Fibroblast of upper back skin (primary cell): ENCODE data around the gene USB1.

Source experiments
- DNase-seq: peaks from one replicate; pipeline ENCODE4 v3.0.0-alpha.2; 2013

Gene USB1

DNA sequence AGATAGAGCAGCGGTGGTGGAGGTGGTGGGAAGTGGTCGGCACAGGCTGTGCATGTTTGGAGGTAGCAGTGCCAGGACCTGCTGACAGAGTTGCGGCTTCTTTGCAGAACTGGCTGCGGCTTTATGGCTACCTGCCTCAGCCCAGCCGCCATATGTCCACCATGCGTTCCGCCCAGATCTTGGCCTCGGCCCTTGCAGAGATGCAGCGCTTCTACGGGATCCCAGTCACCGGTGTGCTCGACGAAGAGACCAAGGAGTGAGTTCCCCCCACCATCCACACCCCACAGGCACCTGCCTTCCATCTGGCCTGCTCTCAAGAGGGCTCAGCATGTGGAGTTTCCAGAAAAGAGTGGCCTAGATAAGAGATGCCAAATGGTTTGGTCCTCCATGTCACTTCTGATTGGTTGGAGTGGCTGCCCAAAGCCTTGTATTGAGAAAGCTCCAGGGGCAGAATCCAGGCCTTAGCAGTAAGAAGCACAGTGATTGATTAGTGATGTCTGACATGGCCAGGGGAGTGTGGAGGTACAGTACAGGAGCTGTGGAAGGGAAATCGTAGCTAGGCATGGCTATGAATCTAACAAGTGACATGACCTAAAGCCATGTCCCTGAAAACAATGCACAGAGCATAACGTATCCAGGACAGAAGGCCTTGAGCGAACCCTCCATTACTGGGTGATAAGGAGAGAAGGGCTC lies 36.3 kb downstream of the USB1 start:
- no peak for DNase-seq

DNA sequence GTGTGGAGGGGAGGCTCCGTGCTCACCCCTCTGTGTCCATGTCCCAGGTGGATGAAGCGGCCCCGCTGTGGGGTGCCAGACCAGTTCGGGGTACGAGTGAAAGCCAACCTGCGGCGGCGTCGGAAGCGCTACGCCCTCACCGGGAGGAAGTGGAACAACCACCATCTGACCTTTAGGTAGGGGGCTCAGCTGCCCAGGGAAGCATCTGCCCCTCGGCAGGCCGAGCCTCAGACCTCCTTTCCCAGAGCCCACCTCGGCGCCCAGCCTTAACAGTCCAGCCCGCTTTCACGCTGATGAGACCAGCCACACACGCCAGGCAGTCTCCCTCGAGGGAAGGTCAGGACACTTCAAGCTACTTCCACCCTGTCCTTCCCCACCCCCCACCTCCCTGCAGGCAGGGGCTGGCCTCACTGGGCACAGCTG lies 37.0 kb downstream of the USB1 start:
- DNase-seq, result no peak

DNA sequence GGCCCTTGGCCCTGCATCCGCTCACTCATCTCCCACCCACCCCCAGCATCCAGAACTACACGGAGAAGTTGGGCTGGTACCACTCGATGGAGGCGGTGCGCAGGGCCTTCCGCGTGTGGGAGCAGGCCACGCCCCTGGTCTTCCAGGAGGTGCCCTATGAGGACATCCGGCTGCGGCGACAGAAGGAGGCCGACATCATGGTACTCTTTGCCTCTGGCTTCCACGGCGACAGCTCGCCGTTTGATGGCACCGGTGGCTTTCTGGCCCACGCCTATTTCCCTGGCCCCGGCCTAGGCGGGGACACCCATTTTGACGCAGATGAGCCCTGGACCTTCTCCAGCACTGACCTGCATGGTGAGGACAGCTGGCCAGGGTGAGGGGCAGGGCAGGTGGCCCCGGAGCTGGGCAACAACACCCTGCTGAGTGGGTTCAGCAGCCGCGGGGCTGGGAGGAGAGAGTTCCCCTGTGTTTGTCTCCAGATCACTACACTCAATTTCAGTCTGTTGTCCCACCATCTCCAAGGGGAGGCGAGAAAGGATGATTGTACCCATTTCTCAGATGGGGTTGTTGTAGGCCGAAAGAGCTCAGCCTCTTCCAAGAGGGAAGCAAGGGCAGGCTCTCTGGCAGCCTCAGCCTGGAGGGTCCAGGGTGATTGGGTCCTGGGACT lies 38.8 kb downstream of the USB1 start:
- DNase-seq, result no peak

DNA sequence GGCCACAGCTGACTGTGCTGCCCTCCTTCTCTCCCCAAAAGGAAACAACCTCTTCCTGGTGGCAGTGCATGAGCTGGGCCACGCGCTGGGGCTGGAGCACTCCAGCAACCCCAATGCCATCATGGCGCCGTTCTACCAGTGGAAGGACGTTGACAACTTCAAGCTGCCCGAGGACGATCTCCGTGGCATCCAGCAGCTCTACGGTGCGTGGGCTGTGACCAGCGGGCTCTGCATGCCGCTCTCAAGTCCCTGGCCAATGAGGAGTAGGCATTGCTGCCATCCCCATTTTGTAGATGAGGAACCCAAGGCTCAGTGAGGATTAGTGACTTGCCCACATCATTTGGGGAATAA lies 39.3 kb downstream of the USB1 start:
- no peak for DNase-seq

- no peak for DNase-seq
Observed at GRCh38 chr16:58040945-58041627, 39.9 kb downstream of the USB1 start.

DNA sequence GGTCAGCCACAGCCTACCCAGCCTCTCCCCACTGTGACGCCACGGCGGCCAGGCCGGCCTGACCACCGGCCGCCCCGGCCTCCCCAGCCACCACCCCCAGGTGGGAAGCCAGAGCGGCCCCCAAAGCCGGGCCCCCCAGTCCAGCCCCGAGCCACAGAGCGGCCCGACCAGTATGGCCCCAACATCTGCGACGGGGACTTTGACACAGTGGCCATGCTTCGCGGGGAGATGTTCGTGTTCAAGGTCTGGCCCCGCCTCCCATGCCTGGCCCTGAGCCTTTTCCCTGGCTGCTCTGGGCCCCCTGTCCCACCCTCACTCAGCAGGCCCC lies 40.4 kb downstream of the USB1 start:
- DNase-seq, result no peak

GRCh38 chr16:58042001-58042885 lies 41.0 kb downstream of the USB1 start:
- no peak for DNase-seq

DNA sequence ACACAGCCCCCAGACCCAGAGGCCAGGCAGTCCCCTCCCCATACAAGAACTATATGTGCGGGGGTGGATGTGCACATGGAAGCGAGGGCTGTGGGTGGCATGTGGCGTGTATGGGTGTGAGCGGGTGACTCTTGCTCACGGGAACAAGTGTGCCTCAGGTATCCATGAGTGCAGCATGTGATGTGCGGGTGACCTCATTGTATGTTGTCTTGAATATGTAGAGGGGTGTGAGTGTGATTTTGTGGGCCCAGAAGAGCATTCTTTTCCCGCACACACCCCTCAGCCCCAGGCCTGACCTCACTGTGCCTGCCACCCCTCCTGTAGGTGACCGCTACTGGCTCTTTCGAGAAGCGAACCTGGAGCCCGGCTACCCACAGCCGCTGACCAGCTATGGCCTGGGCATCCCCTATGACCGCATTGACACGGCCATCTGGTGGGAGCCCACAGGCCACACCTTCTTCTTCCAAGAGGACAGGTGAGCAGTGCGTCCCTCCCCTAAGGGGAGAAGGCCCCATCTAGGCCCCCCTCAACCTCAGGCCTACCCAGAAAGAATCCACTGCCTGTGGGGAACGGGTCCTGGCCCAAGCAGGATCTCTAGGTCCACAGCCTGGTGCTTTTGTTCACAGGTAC lies 41.8 kb downstream of the USB1 start:
- DNase-seq, result no peak

- no peak for DNase-seq
Observed at GRCh38 chr16:58043571-58044155, 42.5 kb downstream of the USB1 start.

DNA sequence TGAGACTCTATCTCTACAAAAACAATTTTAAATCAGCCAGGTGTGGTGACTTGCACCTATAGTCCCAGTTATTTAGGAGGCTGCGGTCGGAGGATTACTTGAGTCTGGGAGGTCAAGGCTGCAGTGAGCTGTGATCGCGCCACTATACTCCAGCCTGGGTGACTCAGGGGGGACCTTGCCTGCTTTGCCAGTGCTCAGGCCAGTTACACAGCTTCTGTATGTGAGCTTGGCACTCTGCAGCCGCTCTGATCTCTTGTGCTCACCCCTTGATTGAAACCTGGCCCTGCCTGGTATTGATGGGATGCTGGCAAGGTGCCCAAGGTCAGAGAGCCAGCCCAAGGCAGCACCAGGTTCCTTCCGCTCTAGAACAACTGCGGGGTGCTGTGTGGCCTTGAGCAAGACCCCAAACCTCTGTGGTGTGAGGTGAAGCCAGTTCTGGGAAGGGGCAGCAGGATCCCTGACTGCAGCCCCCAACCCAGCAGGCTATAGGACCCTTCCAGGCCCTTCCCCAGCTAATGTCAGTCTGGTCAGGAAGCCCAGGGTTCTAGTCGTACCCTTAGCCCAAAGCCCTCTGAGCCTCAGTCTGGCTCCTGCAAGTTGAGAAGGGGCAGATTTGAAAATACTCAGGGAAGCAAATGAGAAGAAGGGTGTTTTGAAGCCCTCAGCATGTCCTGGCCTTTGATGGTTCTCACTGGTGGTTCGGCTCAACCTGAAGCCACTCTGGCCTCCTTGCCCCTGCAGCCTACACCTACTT lies 43.2 kb downstream of the USB1 start:
- DNase-seq, result no peak

DNA sequence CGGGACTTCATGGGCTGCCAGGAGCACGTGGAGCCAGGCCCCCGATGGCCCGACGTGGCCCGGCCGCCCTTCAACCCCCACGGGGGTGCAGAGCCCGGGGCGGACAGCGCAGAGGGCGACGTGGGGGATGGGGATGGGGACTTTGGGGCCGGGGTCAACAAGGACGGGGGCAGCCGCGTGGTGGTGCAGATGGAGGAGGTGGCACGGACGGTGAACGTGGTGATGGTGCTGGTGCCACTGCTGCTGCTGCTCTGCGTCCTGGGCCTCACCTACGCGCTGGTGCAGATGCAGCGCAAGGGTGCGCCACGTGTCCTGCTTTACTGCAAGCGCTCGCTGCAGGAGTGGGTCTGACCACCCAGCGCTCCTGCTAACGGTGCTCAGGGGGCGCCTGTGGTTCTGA lies 43.9 kb downstream of the USB1 start:
- DNase-seq, result no peak

- no peak for DNase-seq
Observed at GRCh38 chr16:58046054-58046881, 45.1 kb downstream of the USB1 start.

DNA sequence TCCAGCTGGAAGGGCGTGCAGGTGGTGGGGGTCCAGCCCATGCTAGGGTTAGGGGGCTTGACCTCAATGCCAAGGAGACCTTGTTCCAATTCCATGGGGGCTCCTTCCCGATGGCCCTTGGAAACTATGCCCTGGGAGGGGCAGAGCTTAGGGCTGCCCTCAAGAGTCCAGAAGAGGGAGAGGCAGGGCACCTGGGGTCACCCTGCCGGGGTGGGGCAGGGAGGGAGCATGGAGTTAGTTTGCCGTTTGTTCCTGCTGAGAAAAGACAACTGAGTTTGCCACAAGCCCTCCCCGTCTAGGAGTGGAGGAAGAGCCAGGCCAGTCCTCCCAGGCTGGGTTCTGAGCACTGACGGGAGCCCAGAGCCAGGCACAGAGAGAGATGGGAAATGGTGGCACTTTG lies 45.7 kb downstream of the USB1 start:
- DNase-seq, result no peak

DNA sequence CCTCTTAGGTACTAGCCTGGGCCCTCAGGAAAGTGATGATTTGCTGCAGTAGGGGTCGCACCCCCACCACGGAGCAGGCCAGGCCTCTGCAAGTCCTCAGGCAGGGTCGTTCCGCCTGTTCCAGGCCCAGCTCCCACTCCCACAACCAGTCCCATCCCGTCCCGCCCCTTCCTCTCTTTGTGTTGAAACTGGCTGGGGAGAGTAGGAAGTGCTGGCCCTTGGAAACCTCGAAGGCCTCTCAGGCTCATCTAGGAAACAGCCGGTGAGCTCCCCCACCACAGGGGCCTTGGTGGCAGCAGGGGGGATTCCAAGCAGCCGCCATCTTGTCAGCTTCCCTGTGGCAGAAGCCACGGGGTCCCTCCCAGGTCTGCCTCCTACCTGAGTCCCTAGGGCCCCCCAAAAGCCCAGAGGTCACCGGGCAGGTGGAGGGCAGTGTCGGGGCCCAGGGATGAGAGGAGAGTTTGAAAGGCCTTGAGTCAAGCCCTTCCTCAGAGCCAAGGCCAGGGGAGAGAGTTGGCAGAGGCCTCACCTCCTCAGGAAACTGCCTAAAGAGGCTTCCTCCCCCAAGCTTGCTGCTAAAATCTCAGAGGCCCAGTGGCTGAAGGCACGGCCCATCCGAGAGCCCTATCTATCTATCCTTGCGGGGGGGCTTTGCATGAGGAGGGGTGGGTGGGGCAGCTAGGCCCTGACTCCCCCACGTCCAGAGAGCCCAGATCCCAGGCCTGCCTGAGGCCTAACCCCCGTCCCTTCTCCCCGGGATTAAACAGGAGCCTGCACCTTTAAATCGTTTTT lies 46.5 kb downstream of the USB1 start:
- DNase-seq, result no peak

GRCh38 chr16:58048494-58049231 lies 47.5 kb downstream of the USB1 start:
- no peak for DNase-seq

DNA sequence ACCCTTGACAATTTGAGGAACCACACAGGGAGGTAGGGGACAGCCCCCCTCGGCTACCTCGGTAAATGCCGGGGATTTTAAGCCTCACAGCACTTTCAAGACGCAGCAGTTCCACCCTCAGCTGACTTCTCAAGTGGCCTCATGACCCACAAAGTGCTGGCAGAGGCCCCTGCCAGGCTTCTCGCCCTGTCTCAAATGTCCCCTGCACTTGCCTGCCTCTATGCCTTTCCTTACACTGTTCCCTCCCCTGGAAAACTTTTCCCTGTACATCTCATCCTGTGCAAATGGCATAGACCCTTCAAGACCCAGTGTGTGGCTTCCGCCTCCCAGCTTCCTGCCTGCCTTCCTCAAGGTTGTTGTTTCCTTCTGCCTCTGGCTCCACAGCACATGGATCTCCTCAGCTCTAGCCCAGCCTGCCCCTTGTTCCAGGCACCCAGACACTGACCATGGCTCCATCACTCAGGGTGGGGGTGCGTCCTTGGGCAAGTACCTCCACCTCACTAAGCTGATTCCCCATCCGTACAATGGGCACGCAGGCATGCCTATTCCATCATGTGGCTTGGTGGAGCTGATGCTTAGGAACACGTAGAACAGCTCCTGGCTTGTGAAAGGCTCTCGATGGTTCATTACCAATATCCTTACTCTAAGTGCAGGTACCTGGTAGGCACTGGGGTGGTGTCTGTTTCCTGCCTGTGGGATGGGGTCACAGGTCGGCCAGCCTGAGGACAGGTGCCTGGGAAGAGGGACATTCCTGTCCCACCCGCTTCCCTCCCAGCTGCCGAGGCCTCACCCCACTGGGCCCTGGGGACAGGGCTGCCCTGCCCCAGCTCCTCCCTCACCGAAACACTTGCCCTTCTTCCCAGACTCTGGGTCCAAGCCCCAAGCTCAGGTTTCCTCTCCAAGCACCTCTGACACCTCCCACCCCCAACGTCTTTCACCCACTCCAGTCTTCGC lies 48.3 kb downstream of the USB1 start:
- no peak for DNase-seq

- no peak for DNase-seq
Observed at GRCh38 chr16:58051296-58051695, 50.1 kb downstream of the USB1 start.
